GM21423 (cell line): ENCODE results near the gene MRGPRD.

Experiments used
- ATAC-seq: cut with Tn5 transposase; IDR thresholded peaks from one replicate; pipeline ENCODE4 v1.9.1; 2021; ENCODE audit warnings: mild to moderate bottlenecking, moderate library complexity; ENCODE audit not compliant: unreplicated experiment

The MRGPRD gene

GRCh38 chr11:68980776-68981065 lies at the start of gene MRGPRD:
MRGPRD (minus strand) TSS chr11:68980986; CDS start chr11:68980986, 0 bp downstream.
- no peak for ATAC-seq

- no peak for ATAC-seq
Observed at GRCh38 chr11:69030301-69030700, 49.5 kb upstream of the MRGPRD start.

- ATAC-seq: no peak
Observed at GRCh38 chr11:69027704-69028372, 47.1 kb upstream of the MRGPRD start.

- no peak for ATAC-seq
Observed at GRCh38 chr11:69024509-69024908, 43.7 kb upstream of the MRGPRD start.

- ATAC-seq: no peak
Observed at GRCh38 chr11:69022260-69022659, 41.5 kb upstream of the MRGPRD start.

GRCh38 chr11:69018924-69019323 lies 38.1 kb upstream of the MRGPRD start:
- no peak for ATAC-seq

GRCh38 chr11:69017951-69018350 lies 37.2 kb upstream of the MRGPRD start:
- ATAC-seq: no peak

GRCh38 chr11:69014898-69015549 lies 34.2 kb upstream of the MRGPRD start:
- no peak for ATAC-seq

GRCh38 chr11:69014084-69014851 lies 33.5 kb upstream of the MRGPRD start:
- ATAC-seq: no peak

- no peak for ATAC-seq
Observed at GRCh38 chr11:69013009-69013951, 32.5 kb upstream of the MRGPRD start, which contains the start of gene MRGPRF. MRGPRF (minus strand) TSS chr11:69013246; CDS start chr11:69009901, 3,345 bp downstream.

GRCh38 chr11:69012092-69013008 lies 31.6 kb upstream of the MRGPRD start:
- no peak for ATAC-seq

- no peak for ATAC-seq
Observed at GRCh38 chr11:69011624-69012091, 30.9 kb upstream of the MRGPRD start.

GRCh38 chr11:69010964-69011623 lies 30.3 kb upstream of the MRGPRD start:
- no peak for ATAC-seq

GRCh38 chr11:69010361-69010891 lies 29.6 kb upstream of the MRGPRD start:
- ATAC-seq: no peak

GRCh38 chr11:69009441-69010211 lies 28.8 kb upstream of the MRGPRD start:
- ATAC-seq: no peak

- no peak for ATAC-seq
Observed at GRCh38 chr11:69008737-69009440, 28.1 kb upstream of the MRGPRD start.

GRCh38 chr11:69007975-69008381 lies 27.2 kb upstream of the MRGPRD start:
- ATAC-seq: no peak
